ENCODE results near the gene FPGS.

Gene FPGS

GRCh38 chr9:127767410-127767809, 35.3 kb upstream of the FPGS start:
- H3K27me3 Mint-ChIP-seq = no peaks in the 10 kb centered on the region

GRCh38 chr9:127767909-127768331, 34.8 kb upstream of the FPGS start:
- no peak overlapping the region for H3K4me3 Mint-ChIP-seq
- no peaks in the 10 kb centered on the region for H3K9me3 Mint-ChIP-seq
- no peak for ATAC-seq
- no peak for DNase-seq
- H3K27me3 Mint-ChIP-seq = no peaks in the 10 kb centered on the region
- H3K4me1 Mint-ChIP-seq = peaks cover 76% of the 10 kb centered on the region
- peaks cover 17% of the 10 kb centered on the region for H3K36me3 Mint-ChIP-seq (ENCODE audit: low read depth)
- H3K27ac Mint-ChIP-seq = peak overlapping the region; percentile 88

More at GRCh38 chr9:127767410-127767809, 35.3 kb upstream of the FPGS start:
- Mint-ChIP-seq H3K27ac (peak overlapping the region; percentile 88), H3K36me3 (ENCODE audit: low read depth) (peaks cover 16% of the 10 kb centered on the region), H3K9me3 (no peaks in the 10 kb centered on the region), H3K4me3 (peak overlapping the region; percentile 13), H3K4me1 (peaks cover 80% of the 10 kb centered on the region)
- ATAC-seq = no peak
- DNase-seq = no peak

- H3K4me1 Mint-ChIP-seq = peaks cover 72% of the 10 kb centered on the region
- no peak for ATAC-seq
- H3K9me3 Mint-ChIP-seq = no peaks in the 10 kb centered on the region
- H3K27me3 Mint-ChIP-seq = no peaks in the 10 kb centered on the region
- H3K36me3 Mint-ChIP-seq (ENCODE audit: low read depth) = peaks cover 19% of the 10 kb centered on the region
- no peak for DNase-seq
- peak overlapping the region; percentile 74 for H3K27ac Mint-ChIP-seq
- H3K4me3 Mint-ChIP-seq = peak overlapping the region; percentile 7
These were observed 34.0 kb upstream of the FPGS start for GRCh38 chr9:127768698-127769097.

- H3K9me3 Mint-ChIP-seq = no peaks in the 10 kb centered on the region
- peak overlapping the region; percentile 7 for H3K4me3 Mint-ChIP-seq
- peaks cover 22% of the 10 kb centered on the region for H3K36me3 Mint-ChIP-seq (ENCODE audit: low read depth)
- DNase-seq (no peak), ATAC-seq (no peak)
- H3K27ac Mint-ChIP-seq = peak overlapping the region; percentile 74
- peaks cover 72% of the 10 kb centered on the region for H3K4me1 Mint-ChIP-seq
- H3K27me3 Mint-ChIP-seq = no peaks in the 10 kb centered on the region
These were observed 33.6 kb upstream of the FPGS start for GRCh38 chr9:127769101-127769500.

DNA sequence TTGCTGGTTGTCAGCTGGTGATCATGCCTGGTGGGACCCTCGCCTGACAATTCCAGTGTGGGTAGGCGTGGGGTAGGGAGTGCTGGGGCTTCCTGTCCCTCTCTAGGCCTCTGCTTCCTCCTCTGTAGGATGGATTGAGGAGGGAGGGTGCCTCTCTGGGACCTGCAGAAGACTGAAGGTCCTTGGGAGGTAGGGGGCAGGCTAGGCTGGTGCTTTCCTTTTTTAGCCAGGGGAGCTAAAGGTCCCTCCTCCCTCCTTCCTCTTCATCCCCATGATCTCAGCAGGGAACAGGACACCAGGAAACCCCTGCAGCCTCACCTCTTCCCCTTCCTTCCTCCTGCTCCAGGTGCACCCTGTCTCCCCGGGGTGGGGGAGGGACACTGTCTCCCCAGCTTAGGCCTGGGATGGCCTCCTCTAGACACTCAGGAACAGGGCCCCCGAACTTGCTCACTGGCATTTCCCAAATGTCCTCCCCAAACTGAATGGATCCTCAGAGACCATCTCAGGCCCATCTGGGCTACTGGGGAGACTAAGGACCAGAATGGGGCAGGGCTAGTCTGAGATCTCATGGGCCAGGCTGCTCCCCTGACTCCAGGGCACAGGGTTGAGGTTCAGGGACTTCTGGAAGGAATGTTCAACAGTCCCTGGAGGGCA, 32.6 kb upstream of the FPGS start:
- peaks cover 73% of the 10 kb centered on the region for H3K4me1 Mint-ChIP-seq
- peak overlapping the region; percentile 77 for H3K27ac Mint-ChIP-seq
- no peaks in the 10 kb centered on the region for H3K27me3 Mint-ChIP-seq
- DNase-seq = no peak
- no peak for ATAC-seq
- peak overlapping the region; percentile 84 for H3K4me3 Mint-ChIP-seq
- H3K36me3 Mint-ChIP-seq (ENCODE audit: low read depth) = peaks cover 26% of the 10 kb centered on the region
- H3K9me3 Mint-ChIP-seq = no peaks in the 10 kb centered on the region

DNA sequence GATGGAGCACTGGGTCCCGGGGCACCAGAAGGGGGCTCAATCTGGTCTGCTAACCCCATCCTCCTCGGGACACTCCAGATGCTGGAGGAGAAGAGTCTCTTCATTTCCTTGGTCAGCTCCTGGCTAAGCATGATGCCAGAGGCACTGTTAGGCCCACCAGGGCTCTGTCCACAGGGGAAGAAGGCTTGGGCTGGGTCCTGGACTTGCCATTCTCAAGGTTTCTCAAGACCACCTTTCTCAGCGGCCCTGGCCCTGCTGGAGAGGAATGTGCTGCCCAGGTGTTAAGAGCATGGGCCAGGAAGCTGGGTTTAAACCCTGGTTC, 32.1 kb upstream of the FPGS start:
- peak overlapping the region; percentile 77 for H3K27ac Mint-ChIP-seq
- ATAC-seq = no peak
- peak overlapping the region; percentile 84 for H3K4me3 Mint-ChIP-seq
- peaks cover 25% of the 10 kb centered on the region for H3K36me3 Mint-ChIP-seq (ENCODE audit: low read depth)
- H3K27me3 Mint-ChIP-seq = no peaks in the 10 kb centered on the region
- no peak for DNase-seq
- H3K9me3 Mint-ChIP-seq = no peaks in the 10 kb centered on the region
- H3K4me1 Mint-ChIP-seq = peaks cover 73% of the 10 kb centered on the region

DNA sequence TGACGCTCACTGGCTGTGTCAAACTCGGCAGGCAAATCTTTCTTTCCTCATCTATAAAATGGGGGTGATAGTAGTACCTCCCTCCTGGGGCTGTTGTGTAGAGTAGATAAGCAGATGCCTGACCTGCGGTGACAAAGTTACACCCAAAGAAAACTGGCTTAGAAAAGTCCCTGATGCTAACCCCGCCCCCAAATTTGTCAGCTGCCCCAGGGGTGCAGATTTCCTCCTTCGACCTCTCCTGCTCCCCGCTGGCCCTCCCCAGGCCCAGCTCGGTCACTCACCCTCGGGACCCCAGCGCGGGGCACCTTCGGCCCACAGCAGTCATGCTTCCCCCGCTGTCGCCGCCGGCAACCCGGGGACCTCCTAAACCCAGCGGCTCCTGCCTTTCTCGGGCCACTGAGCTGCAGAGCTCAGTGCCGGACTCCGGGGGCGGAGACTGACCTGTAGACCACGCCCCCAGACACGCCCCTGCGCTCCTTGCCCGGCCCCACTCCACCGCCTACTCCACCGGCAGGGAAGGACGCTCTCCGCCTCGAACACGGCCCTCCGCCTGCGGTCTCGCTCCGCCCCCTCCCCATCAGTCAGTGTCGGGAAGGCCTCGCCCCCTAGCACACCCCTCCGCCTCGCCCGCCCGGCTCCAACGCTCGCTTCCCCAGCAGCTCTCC, 31.6 kb upstream of the FPGS start:
- Mint-ChIP-seq H3K4me3 (peak overlapping the region; percentile 84), H3K27me3 (no peaks in the 10 kb centered on the region), H3K36me3 (ENCODE audit: low read depth) (peaks cover 25% of the 10 kb centered on the region), H3K9me3 (no peaks in the 10 kb centered on the region), H3K27ac (peak overlapping the region; percentile 77), H3K4me1 (peaks cover 74% of the 10 kb centered on the region)
- DNase-seq = peak; percentile 98
- ATAC-seq = peak; percentile 93

DNA sequence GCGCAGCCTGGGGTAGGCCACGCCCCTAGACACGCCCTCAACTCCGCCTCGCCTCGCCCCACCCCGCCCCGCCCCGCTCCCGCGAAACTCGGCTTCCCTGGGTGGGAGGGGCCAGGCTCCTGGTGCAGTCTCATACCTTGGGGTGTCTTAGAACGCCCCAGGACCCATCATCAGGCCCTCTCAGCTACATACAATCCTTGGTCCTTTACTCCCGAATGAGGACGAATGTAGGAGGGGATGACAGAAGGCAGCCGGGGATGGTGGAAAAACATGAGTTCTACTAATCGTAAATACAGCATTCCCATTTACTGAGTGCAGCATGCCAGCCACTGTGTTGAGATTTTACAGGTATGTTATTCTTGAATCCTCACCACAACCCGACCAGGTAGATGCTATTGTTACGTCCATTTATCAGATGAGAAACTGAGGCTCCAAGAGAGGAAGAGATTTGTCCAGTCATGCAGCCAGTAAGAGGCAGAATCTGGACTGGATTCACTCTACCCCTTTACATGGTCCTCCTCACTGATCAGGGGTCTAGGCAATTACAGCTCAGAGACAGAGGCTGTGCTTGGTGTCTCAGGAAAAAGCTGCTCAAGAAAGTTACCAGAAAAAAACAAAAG, 31.0 kb upstream of the FPGS start:
- no peak for ATAC-seq
- peak overlapping the region; percentile 77 for H3K27ac Mint-ChIP-seq
- DNase-seq = no peak
- H3K36me3 Mint-ChIP-seq (ENCODE audit: low read depth) = peaks cover 20% of the 10 kb centered on the region
- peaks cover 75% of the 10 kb centered on the region for H3K4me1 Mint-ChIP-seq
- H3K27me3 Mint-ChIP-seq = no peaks in the 10 kb centered on the region
- peak overlapping the region; percentile 84 for H3K4me3 Mint-ChIP-seq
- H3K9me3 Mint-ChIP-seq = no peaks in the 10 kb centered on the region

GRCh38 chr9:127772603-127773002, 30.1 kb upstream of the FPGS start:
- H3K9me3 Mint-ChIP-seq = no peaks in the 10 kb centered on the region
- peaks cover 69% of the 10 kb centered on the region for H3K4me1 Mint-ChIP-seq
- peaks cover 22% of the 10 kb centered on the region for H3K36me3 Mint-ChIP-seq (ENCODE audit: low read depth)
- no peak for ATAC-seq
- no peak overlapping the region for H3K27ac Mint-ChIP-seq
- H3K27me3 Mint-ChIP-seq = no peaks in the 10 kb centered on the region
- DNase-seq = no peak
- no peak overlapping the region for H3K4me3 Mint-ChIP-seq

- no peak for DNase-seq
- peaks cover 23% of the 10 kb centered on the region for H3K36me3 Mint-ChIP-seq (ENCODE audit: low read depth)
- H3K9me3 Mint-ChIP-seq = no peaks in the 10 kb centered on the region
- ATAC-seq = no peak
- peaks cover 65% of the 10 kb centered on the region for H3K4me1 Mint-ChIP-seq
- H3K27ac Mint-ChIP-seq = peak overlapping the region; percentile 50
- no peaks in the 10 kb centered on the region for H3K27me3 Mint-ChIP-seq
- H3K4me3 Mint-ChIP-seq = no peak overlapping the region
These were observed 29.4 kb upstream of the FPGS start for GRCh38 chr9:127773272-127773671.

- H3K27ac Mint-ChIP-seq = peak overlapping the region; percentile 39
- H3K9me3 Mint-ChIP-seq = no peaks in the 10 kb centered on the region
- H3K4me3 Mint-ChIP-seq = no peak overlapping the region
- peaks cover 20% of the 10 kb centered on the region for H3K36me3 Mint-ChIP-seq (ENCODE audit: low read depth)
- H3K27me3 Mint-ChIP-seq = no peaks in the 10 kb centered on the region
- H3K4me1 Mint-ChIP-seq = peaks cover 61% of the 10 kb centered on the region
- ATAC-seq (no peak), DNase-seq (no peak)
These were observed 28.7 kb upstream of the FPGS start for GRCh38 chr9:127773981-127774380.

DNA sequence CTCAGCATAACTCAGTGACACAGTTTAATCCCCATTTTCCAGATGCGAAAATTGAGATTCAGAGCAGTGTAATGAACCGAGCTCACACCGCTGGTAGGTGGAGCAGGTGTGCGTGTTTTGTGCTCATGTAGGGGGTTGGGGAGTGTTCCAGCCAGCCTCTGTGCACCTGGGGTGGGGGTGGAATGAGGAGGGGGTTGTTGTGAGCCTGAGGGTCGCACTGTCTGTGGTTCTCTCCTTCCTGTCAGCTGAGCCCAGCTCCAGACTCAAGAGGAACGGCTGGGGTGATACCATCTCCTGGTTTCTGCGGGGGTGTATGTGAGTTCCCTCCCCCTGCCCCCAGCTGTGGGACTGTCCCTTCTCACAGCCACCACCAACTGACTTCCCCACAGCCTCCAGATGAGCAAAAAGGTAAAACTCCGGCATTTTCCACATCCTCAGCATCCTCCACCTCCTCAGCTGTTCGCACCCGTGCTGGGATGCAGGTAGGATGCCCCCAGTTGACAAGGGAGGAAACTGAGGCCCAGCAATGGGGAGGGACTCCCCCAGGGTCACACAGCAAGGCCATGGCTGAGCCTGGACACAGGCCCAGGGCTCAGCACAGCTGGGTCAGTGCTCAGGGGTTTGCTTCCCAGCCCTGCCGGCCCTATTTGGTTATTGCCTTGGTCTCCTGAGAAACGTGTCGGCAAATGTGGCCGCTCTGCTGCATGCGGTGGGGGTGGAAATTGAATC, 26.3 kb upstream of the FPGS start:
- no peaks in the 10 kb centered on the region for H3K27me3 Mint-ChIP-seq
- DNase-seq (peak; percentile 77), ATAC-seq (peak; percentile 33)
- H3K9me3 Mint-ChIP-seq = no peaks in the 10 kb centered on the region
- peak overlapping the region; percentile 99 for H3K4me3 Mint-ChIP-seq
- H3K27ac Mint-ChIP-seq = peak overlapping the region; percentile 100
- H3K4me1 Mint-ChIP-seq = peaks cover 57% of the 10 kb centered on the region
- H3K36me3 Mint-ChIP-seq (ENCODE audit: low read depth) = peaks cover 17% of the 10 kb centered on the region

DNA sequence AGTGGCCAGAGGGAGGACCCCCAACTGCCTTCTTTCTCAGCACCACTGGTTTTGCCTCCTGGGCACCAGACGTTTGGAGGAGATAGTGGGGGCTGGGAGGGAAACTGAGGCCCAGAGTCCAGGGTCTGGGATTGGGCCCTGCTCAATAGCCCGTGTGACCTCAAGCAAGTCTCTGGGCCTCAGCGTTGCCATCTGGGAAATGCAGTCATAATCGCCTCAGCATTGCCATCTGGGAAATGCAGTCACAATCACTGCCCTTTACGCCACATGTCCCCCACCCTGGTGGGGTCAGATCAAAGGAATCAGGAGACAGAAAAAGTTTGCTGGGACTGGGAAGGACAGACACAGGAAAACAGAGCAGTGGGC, 25.8 kb upstream of the FPGS start:
- no peak for ATAC-seq
- Mint-ChIP-seq H3K27ac (peak overlapping the region; percentile 100), H3K4me3 (peak overlapping the region; percentile 99), H3K9me3 (no peaks in the 10 kb centered on the region), H3K36me3 (ENCODE audit: low read depth) (peaks cover 14% of the 10 kb centered on the region), H3K27me3 (no peaks in the 10 kb centered on the region), H3K4me1 (peaks cover 57% of the 10 kb centered on the region)
- DNase-seq = peak; percentile 49

- no peak for ATAC-seq
- Mint-ChIP-seq H3K27ac (peak overlapping the region; percentile 100), H3K27me3 (no peaks in the 10 kb centered on the region), H3K9me3 (no peaks in the 10 kb centered on the region), H3K4me1 (peaks cover 60% of the 10 kb centered on the region), H3K36me3 (ENCODE audit: low read depth) (peaks cover 14% of the 10 kb centered on the region), H3K4me3 (peak overlapping the region; percentile 99)
- DNase-seq = no peak
These were observed 25.2 kb upstream of the FPGS start for GRCh38 chr9:127777368-127777980.

All from activated naive CD8-positive, alpha-beta T cell treated with anti-CD3 and anti-CD28 coated beads, Interleukin-2, amount 50 U/mL, for 24 hours (primary cell).